GM23248 (cell line): Measurements from ENCODE around the gene FBXO2. TPM values are rescaled to one million over a fixed set of nuclear protein-coding genes. Genes with fewer than 3 reads are reported as not detected.

ENCODE experiments used
- DNase-seq: peaks from one replicate; pipeline ENCODE4 v3.0.0-alpha.2; 2015
- H2AFZ ChIP-seq: fragments of 200-600 bp; sonication (generic); 2 replicates; pipeline ENCODE4 v1.6.1; 2016; ENCODE audit warnings: antibody characterized with exemption
- H3F3A ChIP-seq: fragments of 200-600 bp; sonication (generic); 2 replicates; pipeline ENCODE4 v1.6.1; 2016; ENCODE audit warnings: mild to moderate bottlenecking, antibody characterized with exemption, mixed run types; ENCODE audit not compliant: insufficient read depth
- H3K27ac ChIP-seq: fragments of 200-600 bp; sonication (generic); 2 replicates; pipeline ENCODE4 v1.5.1; 2016; ENCODE audit warnings: mild to moderate bottlenecking
- H3K27me3 ChIP-seq: fragments of 200-600 bp; sonication (generic); replicated peaks from 2 replicates; pipeline ENCODE4 v1.6.1; 2016; ENCODE audit warnings: mild to moderate bottlenecking; ENCODE audit not compliant: insufficient read depth
- H3K36me3 ChIP-seq: fragments of 200-600 bp; sonication (generic); 2 replicates; pipeline ENCODE4 v1.6.1; 2016; ENCODE audit warnings: low read depth, mild to moderate bottlenecking
- H3K4me1 ChIP-seq: fragments of 200-600 bp; sonication (generic); 2 replicates; pipeline ENCODE4 v1.6.1; 2016; ENCODE audit warnings: mild to moderate bottlenecking; ENCODE audit not compliant: insufficient read depth
- H3K4me2 ChIP-seq: fragments of 200-600 bp; sonication (generic); one replicate; pipeline ENCODE4 v1.6.1; 2016; ENCODE audit warnings: mild to moderate bottlenecking; ENCODE audit not compliant: unreplicated experiment
- H3K4me3 ChIP-seq: fragments of 200-600 bp; sonication (generic); 2 replicates; pipeline ENCODE4 v1.5.1; 2016; ENCODE audit warnings: mild to moderate bottlenecking
- H3K79me2 ChIP-seq: fragments of 200-600 bp; sonication (generic); 2 replicates; pipeline ENCODE4 v1.6.1; 2016; ENCODE audit warnings: mild to moderate bottlenecking; ENCODE audit not compliant: insufficient read depth
- H3K9ac ChIP-seq: fragments of 200-600 bp; sonication (generic); 2 replicates; pipeline ENCODE4 v1.6.1; 2016; ENCODE audit warnings: mild to moderate bottlenecking
- H3K9me2 ChIP-seq: fragments of 200-600 bp; sonication (generic); 2 replicates; pipeline ENCODE4 v1.6.1; 2016; ENCODE audit warnings: mixed run types, mild to moderate bottlenecking, moderate library complexity; ENCODE audit not compliant: insufficient read depth
- H3K9me3 ChIP-seq: fragments of 200-600 bp; sonication (generic); one replicate; pipeline ENCODE4 v1.6.1; 2017; ENCODE audit warnings: low read depth
- H4K20me1 ChIP-seq: fragments of 200-600 bp; sonication (generic); 2 replicates; pipeline ENCODE4 v1.6.0; 2016; ENCODE audit not compliant: insufficient read depth
- EZH2 ChIP-seq: fragments of 200-600 bp; sonication (generic); IDR thresholded peaks from 2 replicates; pipeline ENCODE4 v1.6.1; 2018; ENCODE audit warnings: antibody characterized with exemption, mild to moderate bottlenecking; ENCODE audit not compliant: insufficient read depth, poor library complexity, severe bottlenecking
- EZH2phosphoT487 ChIP-seq: fragments of 200-600 bp; sonication (generic); IDR thresholded peaks from 2 replicates; pipeline ENCODE4 v1.6.1; 2018; ENCODE audit warnings: antibody characterized with exemption, moderate library complexity, mild to moderate bottlenecking, low read depth; ENCODE audit not compliant: insufficient read depth
- WGBS, 2 experiments: methylation state at CpG; one replicate each; pipeline ENCODE4 v1.1.6; 2015 to 2017; ENCODE audit warnings: low lambda C conversion rate in 2 of 2, low coverage in 1 of 2; ENCODE audit errors: missing lambda C conversion rate in 2 of 2; 5-methylcytosine and 5-hydroxymethylcytosine counted together
- in situ Hi-C: fragments of 300-500 bp; cut with MboI; formaldehyde crosslinking; loops from 2 replicates; pipeline ENCODE4 v1.15.0; 2020
- polyA plus RNA-seq: library from polyadenylated mRNA; unstranded; fragments of >200 nt; fragmentation: Nextera tagmentation; extraction: Ambion mirVana; gene quantifications from 2 replicates; pipeline ENCODE4 v1.2.1, GENCODE V29; 2016
- total RNA-seq: library from RNA; depleted of rRNA; stranded (reverse); fragments of >200 nt; shearing (Covaris generic); gene quantifications from 2 replicates; pipeline ENCODE4 v1.2.3, GENCODE V29; 2014

FBXO2 gene
- total and polyA plus RNA-seq, 2 experiments from 2014 or later, result 0.54 to 1.1 TPM

- Histone ChIP-seq H3K9me2 (no peaks in the 10 kb centered on the region), H3K27me3 (peaks cover 16% of the 10 kb centered on the region), H3K4me1 (no peaks in the 10 kb centered on the region), H2AFZ (no peak overlapping the region), H3K36me3 (no peaks in the 10 kb centered on the region), H3F3A (no peaks in the 10 kb centered on the region), H3K9me3 (no peaks in the 10 kb centered on the region), H4K20me1 (no peaks in the 10 kb centered on the region), H3K4me3 (no peak overlapping the region), H3K27ac (no peak overlapping the region), H3K79me2 (no peaks in the 10 kb centered on the region), H3K9ac (no peak overlapping the region), H3K4me2 (no peak overlapping the region)
- 70 to 79% methylated on average over 4 of the region's 4 CpGs for WGBS, 2 experiments
- no peak for DNase-seq
- TF ChIP-seq EZH2phosphoT487 (no peak), EZH2 (no peak)
- in situ Hi-C loops, result loop anchor here (10.0 kb wide), 2 partner anchors 395 to 605 kb away; no protein-coding TSS in a partner anchor
Measured at GRCh38 chr1:11639372-11639771, 14.9 kb downstream of the FBXO2 start.

DNA sequence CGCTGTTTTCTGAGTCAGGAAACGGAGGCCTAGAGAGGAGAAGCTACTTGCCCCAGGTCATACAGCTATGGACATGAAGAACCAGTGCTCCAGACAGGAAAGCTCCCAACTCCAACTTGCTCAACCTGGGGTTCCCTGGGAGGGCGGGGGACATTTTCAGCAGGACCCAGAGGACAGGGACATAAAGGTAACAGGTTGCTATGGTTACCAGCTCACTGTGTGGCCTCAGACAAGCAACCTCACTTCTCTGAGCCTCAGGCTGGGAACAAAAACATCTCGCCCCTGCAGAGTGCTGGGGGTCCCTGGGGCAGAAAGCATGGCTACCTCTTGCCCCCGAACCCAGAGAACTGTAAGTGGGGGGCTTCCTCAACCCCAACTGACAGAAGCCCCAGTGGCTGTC lies 16.1 kb downstream of the FBXO2 start:
- H4K20me1 ChIP-seq, result no peaks in the 10 kb centered on the region

GRCh38 chr1:11634365-11635192 lies 19.6 kb downstream of the FBXO2 start:
- H3K27ac ChIP-seq, result no peak overlapping the region
- no peaks in the 10 kb centered on the region for H3F3A ChIP-seq
- DNase-seq, result no peak
- H4K20me1 ChIP-seq, result no peaks in the 10 kb centered on the region
- no peaks in the 10 kb centered on the region for H3K79me2 ChIP-seq
- H3K9ac ChIP-seq, result no peak overlapping the region
- in situ Hi-C loops, result loop anchor here (10.0 kb wide), 2 partner anchors 390 to 600 kb away; no protein-coding TSS in a partner anchor
- no peak overlapping the region for H3K4me3 ChIP-seq
- no peaks in the 10 kb centered on the region for H3K9me2 ChIP-seq
- peaks cover 15% of the 10 kb centered on the region for H3K27me3 ChIP-seq
- H3K9me3 ChIP-seq, result no peaks in the 10 kb centered on the region
- 53 to 60% methylated on average over 11 of the region's 11 CpGs for WGBS, 2 experiments
- no peaks in the 10 kb centered on the region for H3K36me3 ChIP-seq
- H3K4me2 ChIP-seq, result no peak overlapping the region
- H3K4me1 ChIP-seq, result no peaks in the 10 kb centered on the region
- H2AFZ ChIP-seq, result no peak overlapping the region
- TF ChIP-seq EZH2phosphoT487 (no peak), EZH2 (no peak)

More for the DNA sequence above, 16.1 kb downstream of the FBXO2 start:
- no peak for TF ChIP-seq EZH2phosphoT487
- no peak for TF ChIP-seq EZH2
- Histone ChIP-seq H3K27ac (no peak overlapping the region), H3K9me3 (no peaks in the 10 kb centered on the region), H3K4me1 (no peaks in the 10 kb centered on the region), H3K79me2 (no peaks in the 10 kb centered on the region), H3K4me3 (no peak overlapping the region), H3K4me2 (no peak overlapping the region), H3K36me3 (no peaks in the 10 kb centered on the region), H3F3A (no peaks in the 10 kb centered on the region), H2AFZ (no peak overlapping the region), H3K9ac (no peak overlapping the region), H3K27me3 (peaks cover 16% of the 10 kb centered on the region), H3K9me2 (no peaks in the 10 kb centered on the region)
- DNase-seq, result no peak
- in situ Hi-C loops, result loop anchor here (10.0 kb wide), 2 partner anchors 393 to 603 kb away; no protein-coding TSS in a partner anchor
- 9 to 14% methylated on average over 5 of the region's 5 CpGs for WGBS, 2 experiments

- Histone ChIP-seq H3K27ac (no peak overlapping the region), H2AFZ (no peak overlapping the region), H3K4me3 (no peak overlapping the region), H3K36me3 (no peaks in the 10 kb centered on the region), H3K9ac (no peak overlapping the region), H4K20me1 (no peaks in the 10 kb centered on the region), H3K9me3 (no peaks in the 10 kb centered on the region), H3F3A (no peaks in the 10 kb centered on the region), H3K4me2 (no peak overlapping the region), H3K27me3 (peaks cover 3% of the 10 kb centered on the region), H3K79me2 (no peaks in the 10 kb centered on the region), H3K9me2 (no peaks in the 10 kb centered on the region), H3K4me1 (no peaks in the 10 kb centered on the region)
- no peak for DNase-seq
- 1 to 6% methylated on average over 14 to 15 of the region's 15 CpGs for WGBS, 2 experiments
- TF ChIP-seq EZH2phosphoT487 (no peak), EZH2 (no peak)
- in situ Hi-C loops, result loop anchor here (10.0 kb wide), 2 partner anchors 385 to 595 kb away; no protein-coding TSS in a partner anchor
Measured at GRCh38 chr1:11629184-11630016, 24.8 kb downstream of the FBXO2 start.
